Cardiac fibroblast (primary cell): ENCODE results near the gene TRIB2.

Source experiments
- DNase-seq, 2 donors: peaks; one replicate each; pipeline versions ENCODE4 v3.0.0 to v3.0.0-alpha.2; 2010; ENCODE audit warnings: low read depth in 2 of 2
- H3K4me3 ChIP-seq, 2 donors: replicated peaks in 1 of 2; 1 replicate in 1 of 2; 2 replicates in 1 of 2; pipeline ENCODE4 v1.5.1; 2011; ENCODE audit warnings: low read depth in 2 of 2, low read length in 2 of 2, mild to moderate bottlenecking in 2 of 2, moderate library complexity in 1 of 2
- TF ChIP-seq, protein P1 (sequence below): IDR thresholded peaks from one replicate; pipeline ENCODE4 v1.5.1; 2011; ENCODE audit warnings: low read depth, mild to moderate bottlenecking, low read length, inconsistent platforms

The TRIB2 gene

GRCh38 chr2:12781329-12781728 lies 64.6 kb downstream of the TRIB2 start:
- no peak for DNase-seq
- no peak overlapping the region for H3K4me3 ChIP-seq

DNA sequence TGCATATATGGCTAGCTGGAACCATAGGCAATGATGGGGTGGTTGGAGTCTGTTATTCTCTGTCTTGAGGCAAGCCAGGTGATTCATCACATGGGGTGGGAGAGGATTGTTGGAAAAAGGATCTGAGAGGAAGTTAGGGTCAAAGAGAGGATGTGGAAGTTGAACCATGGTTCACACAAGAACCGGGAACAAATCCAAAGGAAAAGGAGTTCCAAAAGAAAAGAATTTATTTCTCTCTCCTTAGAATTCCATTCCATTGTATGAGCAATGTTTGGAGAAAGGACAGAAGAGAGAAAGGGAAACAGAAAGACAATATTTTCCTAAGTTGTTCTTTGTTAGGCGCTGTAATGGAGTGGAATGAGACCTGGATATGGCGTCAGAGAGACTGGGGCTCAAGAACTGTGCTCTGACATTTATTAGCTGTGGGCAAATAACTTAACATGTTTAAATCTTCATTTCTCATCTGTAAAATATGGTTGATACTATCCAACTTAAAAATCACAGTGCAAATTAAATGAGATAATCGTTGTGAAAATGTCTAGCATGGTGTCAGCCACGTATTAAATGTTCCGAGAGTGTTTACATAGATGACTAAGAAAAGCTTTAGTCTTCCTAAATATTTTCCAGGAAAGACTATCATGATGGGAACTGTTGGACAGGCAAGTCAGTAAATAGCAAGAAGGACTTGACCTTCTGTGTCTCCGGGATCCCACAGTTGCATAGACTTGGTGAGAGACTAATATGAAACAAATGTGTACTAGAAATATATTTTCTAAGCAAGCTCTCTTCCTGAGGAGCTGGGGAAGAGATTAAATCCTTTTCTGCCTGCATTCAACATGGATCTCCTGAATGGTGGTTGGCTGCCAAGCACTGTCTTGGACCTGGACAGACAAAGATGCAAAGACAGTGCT lies 71.4 kb downstream of the TRIB2 start:
- no peak overlapping the region for H3K4me3 ChIP-seq
- peak; percentile 85 to 91 for DNase-seq
- TF ChIP-seq, protein P1, sequence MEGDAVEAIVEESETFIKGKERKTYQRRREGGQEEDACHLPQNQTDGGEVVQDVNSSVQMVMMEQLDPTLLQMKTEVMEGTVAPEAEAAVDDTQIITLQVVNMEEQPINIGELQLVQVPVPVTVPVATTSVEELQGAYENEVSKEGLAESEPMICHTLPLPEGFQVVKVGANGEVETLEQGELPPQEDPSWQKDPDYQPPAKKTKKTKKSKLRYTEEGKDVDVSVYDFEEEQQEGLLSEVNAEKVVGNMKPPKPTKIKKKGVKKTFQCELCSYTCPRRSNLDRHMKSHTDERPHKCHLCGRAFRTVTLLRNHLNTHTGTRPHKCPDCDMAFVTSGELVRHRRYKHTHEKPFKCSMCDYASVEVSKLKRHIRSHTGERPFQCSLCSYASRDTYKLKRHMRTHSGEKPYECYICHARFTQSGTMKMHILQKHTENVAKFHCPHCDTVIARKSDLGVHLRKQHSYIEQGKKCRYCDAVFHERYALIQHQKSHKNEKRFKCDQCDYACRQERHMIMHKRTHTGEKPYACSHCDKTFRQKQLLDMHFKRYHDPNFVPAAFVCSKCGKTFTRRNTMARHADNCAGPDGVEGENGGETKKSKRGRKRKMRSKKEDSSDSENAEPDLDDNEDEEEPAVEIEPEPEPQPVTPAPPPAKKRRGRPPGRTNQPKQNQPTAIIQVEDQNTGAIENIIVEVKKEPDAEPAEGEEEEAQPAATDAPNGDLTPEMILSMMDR, result no peak

More at GRCh38 chr2:12781329-12781728, 64.6 kb downstream of the TRIB2 start:
- TF ChIP-seq, protein P1, result no peak

GRCh38 chr2:12791906-12792305 lies 75.2 kb downstream of the TRIB2 start:
- no peak for DNase-seq
- no peak overlapping the region for H3K4me3 ChIP-seq
- TF ChIP-seq, protein P1, result no peak
